Astrocyte (in vitro differentiated cells and primary cell): ENCODE results near the gene PLB1.

Source experiments
- CTCF ChIP-seq: IDR thresholded peaks from 2 replicates; pipeline ENCODE4 v1.5.1; 2011; ENCODE audit warnings: low read depth, mild to moderate bottlenecking, inconsistent platforms, low read length, moderate library complexity; ENCODE audit not compliant: insufficient read depth
- EZH2 ChIP-seq: IDR thresholded peaks from 2 replicates; pipeline ENCODE4 v1.6.1; 2012; ENCODE audit warnings: mild to moderate bottlenecking, low read length, inconsistent platforms; ENCODE audit not compliant: insufficient read depth

- TF ChIP-seq CTCF (no peak), EZH2 (no peak)
Measured at GRCh38 chr2:28499282-28499681, 3.4 kb downstream of the PLB1 start.
